Islet of Langerhans (tissue), 1 donor: ENCODE measurements around the gene CIRBP.
"Not testable (repeated sequence)": the region's sequence is repeated elsewhere in the genome, so short reads cannot be mapped to it uniquely, and the experiment has no call there.

ENCODE experiments used
- FAIRE-seq: peaks from one replicate; lab custom pipeline; 2011; peaks lifted over from hg19 to GRCh38; lab: Jason Lieb, UNC

The CIRBP gene

DNA sequence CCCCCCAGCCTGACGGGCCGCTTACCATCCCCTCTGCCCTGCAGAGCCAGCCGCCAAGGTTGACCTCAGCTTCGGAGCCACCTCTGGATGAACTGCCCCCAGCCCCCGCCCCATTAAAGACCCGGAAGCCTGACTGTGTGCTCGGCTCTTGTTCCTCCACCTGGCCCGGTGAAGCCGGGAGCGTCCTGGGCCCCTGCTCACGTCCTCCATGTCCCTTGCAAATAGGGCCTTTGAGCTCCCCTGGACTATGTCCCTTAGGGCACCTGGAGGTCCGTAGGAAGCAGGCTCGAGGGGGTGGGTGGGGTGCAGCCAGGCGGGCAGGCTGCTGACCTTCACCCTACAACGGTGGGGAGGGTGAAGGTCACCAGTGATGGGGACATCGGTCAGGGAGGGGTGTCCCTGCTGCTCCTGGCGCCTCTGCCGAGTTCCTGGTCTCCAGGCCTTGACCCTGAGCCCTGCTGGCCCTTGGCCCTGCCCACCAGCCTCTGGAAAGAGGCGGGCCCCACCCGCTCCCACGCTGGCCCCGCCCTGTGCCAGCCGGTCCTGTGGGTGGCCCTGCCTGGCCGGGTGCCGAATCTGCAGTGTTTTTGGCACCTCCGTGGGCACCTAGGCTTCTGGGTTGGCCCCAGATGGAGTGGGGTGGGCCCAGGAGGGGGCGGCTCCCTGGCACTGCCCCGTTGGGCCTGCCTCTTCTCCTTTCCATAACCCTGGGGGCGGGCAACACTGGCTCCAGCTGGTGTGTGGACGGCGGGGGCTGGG lies 24.3 kb upstream of the CIRBP start:
- no peak for FAIRE-seq

DNA sequence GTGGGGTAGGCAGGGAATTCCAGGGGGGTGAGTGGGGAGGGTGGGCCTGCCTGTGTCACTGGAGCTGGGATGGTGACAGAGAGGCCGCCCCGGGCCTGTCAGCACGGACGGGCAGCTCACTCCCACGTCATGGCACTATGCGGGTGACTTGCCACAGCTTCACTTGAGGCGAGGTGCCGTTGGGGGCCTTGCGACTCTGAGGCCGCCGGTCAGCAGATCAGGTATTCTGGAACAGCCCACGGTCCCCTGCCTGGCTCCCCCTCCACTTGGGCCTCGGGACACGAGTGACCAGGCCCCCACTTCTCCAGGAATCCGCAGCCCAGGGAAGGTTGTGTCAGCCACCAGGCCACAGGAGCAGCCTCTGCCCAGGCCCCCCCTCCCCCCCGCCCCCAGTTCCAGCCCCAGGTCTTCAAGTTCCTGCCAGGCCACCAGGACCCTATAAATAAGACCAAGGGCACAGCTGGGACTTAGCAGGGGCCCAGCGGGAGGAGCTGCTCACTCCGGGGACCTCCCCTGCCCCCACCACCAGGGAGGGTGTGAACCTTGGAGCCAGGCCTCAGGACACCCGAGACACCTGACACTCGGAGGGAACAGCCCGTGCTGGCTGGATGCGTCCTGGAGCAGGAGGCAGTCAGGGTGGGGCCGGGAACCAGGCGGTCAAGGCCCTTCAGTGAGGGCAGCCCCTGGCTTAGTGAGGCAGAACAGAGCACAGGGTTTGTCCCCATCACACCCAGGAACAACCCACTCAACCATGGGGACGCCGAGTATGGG lies 23.5 kb upstream of the CIRBP start:
- no peak for FAIRE-seq

DNA sequence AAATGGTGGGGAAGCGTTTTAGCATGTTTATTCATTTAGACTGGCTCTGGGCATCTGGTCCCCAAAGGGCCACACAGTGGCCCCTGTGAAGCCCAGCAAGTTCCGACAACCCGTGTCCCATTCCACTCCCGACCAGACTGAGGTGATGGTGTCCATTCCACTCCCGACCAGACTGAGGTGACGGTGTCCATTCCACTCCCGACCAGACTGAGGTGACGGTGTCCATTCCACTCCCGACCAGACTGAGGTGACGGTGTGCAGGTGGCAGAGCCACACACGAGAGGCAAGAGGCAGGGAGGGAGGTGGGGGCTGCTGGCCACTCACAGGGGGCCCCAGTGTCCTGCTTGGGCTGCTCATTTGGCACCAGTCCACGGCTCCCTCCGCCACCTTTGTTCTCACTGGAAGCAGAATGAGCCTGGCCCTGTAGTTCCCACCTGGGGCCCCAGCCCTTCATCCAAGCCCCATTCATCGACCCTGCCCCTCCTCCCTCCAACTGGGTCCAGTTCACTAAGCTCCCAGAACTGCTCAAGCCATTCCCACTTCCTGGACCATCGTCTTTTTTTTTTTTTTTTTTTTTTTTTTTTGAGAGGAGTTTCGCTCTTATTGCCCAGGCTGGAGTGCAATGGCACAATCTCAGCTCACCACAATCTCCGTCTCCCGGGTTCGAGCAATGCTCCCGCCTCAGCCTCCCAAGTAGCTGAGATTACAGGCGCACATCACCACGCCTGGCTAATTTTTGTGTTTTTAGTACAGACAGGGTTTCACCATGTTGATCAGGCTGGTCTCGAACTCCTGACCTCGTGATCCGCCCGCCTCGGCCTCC lies 22.7 kb upstream of the CIRBP start:
- not testable (repeated sequence) for FAIRE-seq

DNA sequence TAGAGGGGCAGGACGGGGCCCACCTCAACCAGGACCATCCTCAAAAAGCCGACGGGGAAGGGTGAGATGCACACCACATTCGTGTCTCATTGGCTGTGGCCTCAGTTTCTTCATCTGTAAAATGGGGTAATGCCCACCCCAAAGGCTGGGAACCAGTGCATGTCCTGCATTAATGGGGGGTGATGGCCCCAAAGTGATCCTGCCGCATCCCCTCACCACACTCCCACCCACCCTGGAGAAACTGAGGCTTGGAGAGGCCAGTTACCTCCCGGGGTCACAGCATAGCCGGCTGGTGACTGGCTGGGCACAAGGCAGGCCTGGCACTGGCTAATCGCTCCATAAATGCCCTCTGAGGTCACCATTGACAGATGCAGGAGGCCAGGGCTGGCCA lies 21.4 kb upstream of the CIRBP start:
- no peak for FAIRE-seq

DNA sequence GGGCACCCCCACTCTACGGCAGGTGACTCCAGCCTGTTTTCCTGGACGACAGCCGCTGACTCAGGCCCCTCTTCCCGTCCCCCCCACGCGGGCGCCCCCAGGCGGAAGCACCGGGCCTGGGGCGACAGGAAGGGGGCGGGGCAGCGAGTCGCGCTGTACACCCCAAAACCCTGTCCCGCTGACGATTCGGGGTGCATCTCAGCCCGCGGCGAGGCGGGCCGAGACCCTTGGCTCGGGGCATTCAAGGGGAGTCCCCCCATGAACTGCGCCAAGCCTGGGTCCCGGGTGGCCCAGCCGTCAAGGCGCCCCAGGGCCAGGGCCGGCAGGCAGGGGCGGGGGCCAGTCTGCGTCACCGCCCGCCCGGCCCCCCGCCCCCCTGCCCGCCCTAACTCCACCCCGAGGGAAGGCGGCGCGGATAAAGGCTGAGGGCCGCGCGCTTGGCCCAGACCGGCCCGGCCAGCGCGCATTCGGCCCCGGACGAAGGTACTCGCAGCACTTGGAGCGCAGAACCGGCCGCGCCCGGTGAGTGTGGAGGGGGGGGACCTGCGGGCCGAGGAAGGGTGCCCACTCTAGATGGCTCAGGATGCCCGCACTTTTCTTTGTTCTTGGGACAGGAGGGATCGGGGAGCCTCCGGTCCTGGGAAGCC lies 20.9 kb upstream of the CIRBP start, which contains the start of gene MIDN:
MIDN (plus strand) TSS at position 445 of the 647 bp plus-strand sequence. CDS start 1,714 bp downstream, outside the sequence.
- FAIRE-seq = no peak

DNA sequence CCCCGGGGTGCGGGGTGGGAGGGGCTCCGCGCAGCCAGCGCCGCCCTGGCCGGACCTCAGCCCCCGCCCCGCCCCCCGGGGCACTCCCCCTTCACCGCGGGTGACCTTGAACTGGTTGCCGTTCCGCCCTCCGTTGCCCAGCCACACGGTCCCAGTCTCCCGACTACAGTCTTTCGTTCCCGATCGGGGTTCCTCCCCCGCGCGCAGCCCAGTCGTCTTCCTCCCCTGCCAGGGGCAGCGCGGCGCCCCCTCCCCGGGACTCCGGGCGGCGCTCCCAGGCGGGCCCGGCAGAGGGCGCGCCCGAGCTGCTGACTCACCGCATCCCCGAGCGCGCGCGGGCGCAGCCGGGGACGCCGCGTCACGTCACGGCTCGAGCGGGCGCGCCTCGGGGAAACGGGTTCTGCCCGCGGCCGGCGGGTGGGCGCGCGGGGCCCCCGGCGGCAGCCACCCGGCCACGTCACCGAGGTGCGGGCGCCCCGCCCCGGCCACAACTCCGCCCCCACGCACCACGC lies 20.3 kb upstream of the CIRBP start:
- FAIRE-seq = no peak

GRCh38 chr19:1249298-1249989 lies 19.7 kb upstream of the CIRBP start:
- no peak for FAIRE-seq

DNA sequence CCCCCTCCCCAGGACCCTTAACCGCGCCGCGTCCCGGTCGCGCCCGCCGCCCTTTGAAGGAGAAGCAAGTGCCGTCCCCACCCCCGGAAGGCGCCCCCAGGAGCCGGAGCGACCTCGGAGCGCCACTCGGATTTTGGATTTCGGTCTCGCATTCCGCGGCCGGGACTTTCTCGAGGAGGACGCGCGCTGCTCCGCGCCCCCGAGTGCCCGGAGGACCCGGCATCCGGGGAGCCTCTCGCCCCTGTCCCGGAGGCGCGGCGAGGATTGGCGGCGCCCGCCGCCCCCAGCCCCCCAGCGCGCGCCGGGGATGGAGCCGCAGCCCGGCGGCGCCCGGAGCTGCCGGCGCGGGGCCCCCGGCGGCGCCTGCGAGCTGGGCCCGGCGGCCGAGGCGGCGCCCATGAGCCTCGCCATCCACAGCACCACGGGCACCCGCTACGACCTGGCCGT lies 19.1 kb upstream of the CIRBP start:
- no peak for FAIRE-seq

- FAIRE-seq = no peak
Measured at GRCh38 chr19:1250437-1251260, 18.5 kb upstream of the CIRBP start.

DNA sequence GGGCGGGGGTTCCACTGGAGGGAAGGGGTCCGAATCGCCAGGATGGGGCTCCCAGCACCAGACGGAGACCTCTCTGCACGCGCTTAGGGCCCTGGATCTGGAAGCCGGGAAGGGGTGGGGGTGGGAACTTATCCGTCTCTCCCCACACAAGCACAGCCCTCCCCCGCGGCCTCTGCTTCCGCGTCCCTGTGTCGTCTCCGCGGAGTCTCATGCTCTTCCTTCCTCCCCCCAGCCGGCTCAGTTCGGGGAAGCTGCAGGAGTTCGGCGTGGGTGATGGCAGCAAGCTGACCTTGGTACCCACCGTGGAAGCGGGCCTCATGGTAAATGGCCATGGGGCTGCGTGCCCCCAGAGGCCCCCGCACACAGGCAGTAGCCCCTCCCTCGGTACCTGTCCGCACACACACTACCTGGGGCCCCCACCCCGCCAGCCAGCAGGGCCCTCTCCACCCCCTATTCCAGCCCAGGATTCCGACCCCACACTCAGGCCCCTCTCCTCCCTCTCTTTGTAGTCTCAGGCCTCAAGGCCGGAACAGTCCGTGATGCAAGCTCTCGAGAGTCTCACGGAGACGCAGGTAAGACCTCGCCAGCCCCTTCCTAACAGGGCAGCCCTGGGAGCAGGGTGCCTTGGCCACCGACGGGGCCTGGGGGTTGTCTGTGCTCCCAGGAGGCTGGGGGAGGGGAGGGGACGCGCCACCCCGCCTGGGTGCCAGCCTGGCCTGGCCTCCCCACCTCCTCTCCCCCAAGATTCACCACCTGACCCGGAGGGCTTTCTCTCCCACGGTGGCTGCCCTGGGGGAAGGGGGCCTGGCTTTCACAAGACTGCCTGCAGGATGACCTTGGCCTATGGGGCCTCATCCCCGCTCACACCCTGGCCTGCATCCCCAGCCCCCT lies 17.6 kb upstream of the CIRBP start:
- FAIRE-seq = no peak

GRCh38 chr19:1252221-1252820 lies 16.8 kb upstream of the CIRBP start:
- FAIRE-seq = no peak

DNA sequence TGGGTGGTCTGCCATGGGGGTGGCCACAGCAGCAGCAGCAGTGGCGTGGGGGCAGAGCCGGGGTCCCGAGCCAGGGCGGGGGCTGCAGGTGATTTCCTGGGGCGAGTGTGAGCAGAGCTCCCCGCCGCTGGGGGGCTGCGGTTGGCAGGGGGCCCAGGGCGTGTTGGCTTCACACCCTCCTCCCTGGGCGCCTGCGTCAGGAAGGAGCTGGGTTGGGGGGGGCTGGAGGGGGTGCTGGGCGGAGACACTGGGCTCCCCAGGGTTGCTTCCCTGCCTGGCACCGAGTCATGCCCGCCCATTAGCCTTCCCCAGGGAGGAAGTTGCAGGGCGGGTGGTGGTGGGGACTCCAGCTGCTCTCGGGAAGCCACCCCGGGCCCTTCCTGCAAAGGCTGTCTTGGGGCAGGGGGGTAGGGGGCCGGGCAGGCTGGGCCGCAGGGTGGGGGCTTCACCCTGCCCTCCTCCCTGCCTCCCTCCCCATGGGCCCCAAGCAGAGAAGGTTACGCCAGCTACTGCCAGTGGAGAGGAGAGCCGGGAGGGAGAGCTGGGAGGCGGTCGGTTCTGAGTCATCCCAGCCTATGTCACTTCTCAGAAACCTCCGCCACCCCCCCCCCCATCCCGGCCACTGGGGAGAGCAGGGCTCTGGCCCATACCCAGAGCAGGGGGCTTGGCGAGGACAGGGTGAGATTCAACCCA lies 16.2 kb upstream of the CIRBP start:
- no peak for FAIRE-seq

- FAIRE-seq = no peak
Measured at GRCh38 chr19:1253514-1254080, 15.5 kb upstream of the CIRBP start.

- no peak for FAIRE-seq
Measured at GRCh38 chr19:1254081-1254527, 15.0 kb upstream of the CIRBP start.

DNA sequence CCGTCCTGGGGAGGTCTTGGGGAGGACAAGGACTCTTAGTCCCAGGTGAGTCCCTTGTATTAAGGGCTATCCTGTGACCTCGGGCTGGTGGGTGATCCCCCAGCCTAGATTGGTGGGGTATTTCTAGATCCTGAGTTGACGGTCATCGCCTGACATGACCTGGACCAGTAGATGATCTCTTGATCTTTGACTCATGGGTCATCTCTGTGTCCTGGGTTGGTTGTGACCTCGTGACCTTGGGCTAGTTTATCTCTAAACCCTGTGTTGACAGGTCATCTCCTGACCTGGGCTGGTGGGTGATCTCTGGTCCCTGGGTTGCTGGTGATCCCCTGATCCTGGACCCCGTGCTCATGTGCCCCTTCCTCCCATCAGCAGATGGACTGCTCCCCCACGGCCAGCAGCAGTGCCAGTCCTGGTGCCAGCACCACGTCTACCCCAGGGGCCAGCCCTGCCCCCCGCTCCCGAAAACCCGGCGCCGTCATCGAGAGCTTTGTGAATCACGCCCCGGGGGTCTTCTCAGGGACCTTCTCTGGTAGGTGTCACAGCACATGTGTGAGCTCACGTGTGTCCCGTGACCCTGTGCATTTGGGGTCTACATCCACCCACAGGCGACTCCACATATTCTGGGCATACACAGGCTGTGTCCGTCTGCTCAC lies 14.5 kb upstream of the CIRBP start:
- no peak for FAIRE-seq

DNA sequence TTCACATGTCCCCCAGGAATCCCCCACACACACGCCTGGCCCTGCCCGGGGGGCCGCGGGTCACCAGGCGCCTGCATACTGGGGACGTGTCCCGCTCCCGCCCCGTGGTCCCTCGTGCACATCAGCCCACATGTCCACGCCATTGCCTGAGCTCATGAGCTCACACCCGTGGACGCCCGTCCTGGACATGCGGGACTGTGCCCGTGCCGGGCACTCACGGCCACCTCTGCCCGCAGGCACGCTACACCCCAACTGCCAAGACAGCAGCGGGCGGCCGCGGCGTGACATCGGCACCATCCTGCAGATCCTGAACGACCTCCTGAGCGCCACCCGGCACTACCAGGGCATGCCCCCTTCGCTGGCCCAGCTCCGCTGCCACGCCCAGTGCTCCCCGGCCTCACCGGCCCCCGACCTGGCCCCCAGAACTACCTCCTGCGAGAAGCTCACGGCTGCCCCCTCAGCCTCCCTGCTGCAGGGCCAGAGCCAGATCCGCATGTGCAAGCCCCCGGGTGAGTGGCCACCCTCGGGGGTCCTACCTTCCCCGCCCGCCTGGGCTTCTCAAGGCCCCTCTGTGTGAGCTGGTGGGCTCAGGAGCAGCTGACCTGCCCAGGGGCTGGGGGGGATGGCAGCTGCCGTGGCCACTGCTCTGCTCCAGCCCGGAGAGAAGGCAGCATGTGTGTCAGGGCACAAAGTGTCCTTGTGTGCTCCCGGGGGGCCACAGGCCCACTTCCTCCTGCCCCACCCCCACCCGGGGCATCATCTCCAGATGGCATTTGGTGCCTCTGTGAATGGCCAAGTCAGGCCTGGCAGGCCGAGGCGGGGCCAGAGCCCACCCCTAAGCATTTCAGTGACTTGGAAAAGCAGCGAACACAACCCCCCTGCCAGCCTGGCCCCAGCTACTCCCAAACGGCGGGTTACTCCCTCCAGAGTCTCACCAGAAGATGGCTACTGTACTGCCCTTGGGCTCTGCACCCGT lies 13.7 kb upstream of the CIRBP start:
- no peak for FAIRE-seq
